ENCODE measurements around the gene RANBP6. TPM values are rescaled to one million over a fixed set of nuclear protein-coding genes. Genes with fewer than 3 reads are reported as not detected.
A peak's percentile ranks its signal among the peaks of the same experiment; 100 is the strongest.

The RANBP6 gene
- polyA plus RNA-seq, 1 donor from 2014 or later = 47.6 TPM

DNA sequence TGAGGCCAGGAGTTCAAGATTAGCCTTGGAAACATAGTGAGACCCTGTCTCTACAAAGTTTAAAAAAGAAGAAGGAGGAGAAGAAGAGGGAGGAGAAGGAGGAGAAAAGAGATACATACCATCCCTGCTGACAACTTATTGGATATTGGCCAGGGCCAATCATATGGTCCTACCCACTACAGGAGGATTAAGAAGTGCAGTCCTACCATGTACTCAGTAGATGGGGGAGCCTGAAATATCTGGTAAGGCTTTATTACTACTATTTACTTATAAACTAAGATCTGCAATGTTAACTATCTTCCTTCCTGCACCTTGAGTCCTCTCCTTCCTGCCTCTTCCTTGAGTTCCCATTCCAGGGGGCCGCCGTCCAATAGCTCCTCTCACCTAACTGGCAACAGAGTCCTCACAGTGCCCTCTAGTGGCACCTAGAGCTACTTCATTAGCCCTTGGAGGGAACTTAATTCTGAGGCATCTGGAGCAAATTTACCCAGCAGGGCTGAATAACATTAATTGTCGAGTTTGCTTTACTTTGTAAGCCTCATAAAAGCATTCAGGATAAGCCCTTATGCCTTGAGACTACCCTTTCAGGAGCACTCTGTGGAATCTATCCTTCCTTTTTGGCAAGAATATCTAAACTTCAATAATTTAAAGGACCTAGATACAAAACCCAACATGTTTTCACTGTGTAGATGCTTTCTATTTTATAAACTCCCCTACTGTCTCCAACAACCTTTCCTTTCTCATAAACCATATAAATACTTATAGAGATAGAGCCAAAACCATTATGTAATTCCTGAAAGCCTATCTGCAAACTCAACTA, 39.1 kb upstream of the RANBP6 start:
- no peaks in the 10 kb centered on the region for H3K27me3 ChIP-seq (ENCODE audit: insufficient read depth, low read depth, low read length)
- H2AFZ ChIP-seq (ENCODE audit: low read depth, low read length) = no peak overlapping the region
- peak; percentile 69 for TF ChIP-seq SMC3 (conservative IDR thresholded peaks at IDR 0.05; ENCODE audit: poor library complexity)
- TF ChIP-seq, protein P1, sequence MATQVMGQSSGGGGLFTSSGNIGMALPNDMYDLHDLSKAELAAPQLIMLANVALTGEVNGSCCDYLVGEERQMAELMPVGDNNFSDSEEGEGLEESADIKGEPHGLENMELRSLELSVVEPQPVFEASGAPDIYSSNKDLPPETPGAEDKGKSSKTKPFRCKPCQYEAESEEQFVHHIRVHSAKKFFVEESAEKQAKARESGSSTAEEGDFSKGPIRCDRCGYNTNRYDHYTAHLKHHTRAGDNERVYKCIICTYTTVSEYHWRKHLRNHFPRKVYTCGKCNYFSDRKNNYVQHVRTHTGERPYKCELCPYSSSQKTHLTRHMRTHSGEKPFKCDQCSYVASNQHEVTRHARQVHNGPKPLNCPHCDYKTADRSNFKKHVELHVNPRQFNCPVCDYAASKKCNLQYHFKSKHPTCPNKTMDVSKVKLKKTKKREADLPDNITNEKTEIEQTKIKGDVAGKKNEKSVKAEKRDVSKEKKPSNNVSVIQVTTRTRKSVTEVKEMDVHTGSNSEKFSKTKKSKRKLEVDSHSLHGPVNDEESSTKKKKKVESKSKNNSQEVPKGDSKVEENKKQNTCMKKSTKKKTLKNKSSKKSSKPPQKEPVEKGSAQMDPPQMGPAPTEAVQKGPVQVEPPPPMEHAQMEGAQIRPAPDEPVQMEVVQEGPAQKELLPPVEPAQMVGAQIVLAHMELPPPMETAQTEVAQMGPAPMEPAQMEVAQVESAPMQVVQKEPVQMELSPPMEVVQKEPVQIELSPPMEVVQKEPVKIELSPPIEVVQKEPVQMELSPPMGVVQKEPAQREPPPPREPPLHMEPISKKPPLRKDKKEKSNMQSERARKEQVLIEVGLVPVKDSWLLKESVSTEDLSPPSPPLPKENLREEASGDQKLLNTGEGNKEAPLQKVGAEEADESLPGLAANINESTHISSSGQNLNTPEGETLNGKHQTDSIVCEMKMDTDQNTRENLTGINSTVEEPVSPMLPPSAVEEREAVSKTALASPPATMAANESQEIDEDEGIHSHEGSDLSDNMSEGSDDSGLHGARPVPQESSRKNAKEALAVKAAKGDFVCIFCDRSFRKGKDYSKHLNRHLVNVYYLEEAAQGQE (IDR thresholded peaks at IDR 0.05; ENCODE audit: borderline replicate concordance) = no peak
- no peak for TF ChIP-seq MXI1 (conservative IDR thresholded peaks at IDR 0.05; ENCODE audit: poor library complexity, severe bottlenecking)
- peak; percentile 67 for TF ChIP-seq RAD21 (conservative IDR thresholded peaks at IDR 0.05)
- no peak for TF ChIP-seq EP300 (conservative IDR thresholded peaks at IDR 0.05; ENCODE audit: poor library complexity, severe bottlenecking)
- TF ChIP-seq POLR2AphosphoS5 (IDR thresholded peaks at IDR 0.05) = no peak
- no peak for TF ChIP-seq EZH2 (IDR thresholded peaks at IDR 0.05; ENCODE audit: borderline replicate concordance, insufficient read depth, low read length, poor library complexity, severe bottlenecking)
- TF ChIP-seq, protein P2, sequence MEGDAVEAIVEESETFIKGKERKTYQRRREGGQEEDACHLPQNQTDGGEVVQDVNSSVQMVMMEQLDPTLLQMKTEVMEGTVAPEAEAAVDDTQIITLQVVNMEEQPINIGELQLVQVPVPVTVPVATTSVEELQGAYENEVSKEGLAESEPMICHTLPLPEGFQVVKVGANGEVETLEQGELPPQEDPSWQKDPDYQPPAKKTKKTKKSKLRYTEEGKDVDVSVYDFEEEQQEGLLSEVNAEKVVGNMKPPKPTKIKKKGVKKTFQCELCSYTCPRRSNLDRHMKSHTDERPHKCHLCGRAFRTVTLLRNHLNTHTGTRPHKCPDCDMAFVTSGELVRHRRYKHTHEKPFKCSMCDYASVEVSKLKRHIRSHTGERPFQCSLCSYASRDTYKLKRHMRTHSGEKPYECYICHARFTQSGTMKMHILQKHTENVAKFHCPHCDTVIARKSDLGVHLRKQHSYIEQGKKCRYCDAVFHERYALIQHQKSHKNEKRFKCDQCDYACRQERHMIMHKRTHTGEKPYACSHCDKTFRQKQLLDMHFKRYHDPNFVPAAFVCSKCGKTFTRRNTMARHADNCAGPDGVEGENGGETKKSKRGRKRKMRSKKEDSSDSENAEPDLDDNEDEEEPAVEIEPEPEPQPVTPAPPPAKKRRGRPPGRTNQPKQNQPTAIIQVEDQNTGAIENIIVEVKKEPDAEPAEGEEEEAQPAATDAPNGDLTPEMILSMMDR (IDR thresholded peaks at IDR 0.05; ENCODE audit: poor library complexity, severe bottlenecking) = peak; percentile 70
- H3F3A ChIP-seq (ENCODE audit: insufficient read depth, low read length, poor library complexity, severe bottlenecking) = no peaks in the 10 kb centered on the region
- H3K9me3 ChIP-seq (ENCODE audit: low read length) = no peaks in the 10 kb centered on the region
- H3K4me3 ChIP-seq (ENCODE audit: low read length) = no peak overlapping the region
- H3K9ac ChIP-seq (ENCODE audit: low read length) = no peak overlapping the region
- H3K9me2 ChIP-seq (ENCODE audit: insufficient read depth, low read length) = no peaks in the 10 kb centered on the region
- H3K79me2 ChIP-seq (replicated peaks; ENCODE audit: insufficient read depth, low read length) = no peaks in the 10 kb centered on the region
- H4K20me1 ChIP-seq (ENCODE audit: insufficient read depth) = no peaks in the 10 kb centered on the region
- no peaks in the 10 kb centered on the region for H3K36me3 ChIP-seq (ENCODE audit: insufficient read depth, low read length)
- H3K27ac ChIP-seq (ENCODE audit: low read length) = no peak overlapping the region
- H3K4me2 ChIP-seq (ENCODE audit: low read length) = no peak overlapping the region

DNA sequence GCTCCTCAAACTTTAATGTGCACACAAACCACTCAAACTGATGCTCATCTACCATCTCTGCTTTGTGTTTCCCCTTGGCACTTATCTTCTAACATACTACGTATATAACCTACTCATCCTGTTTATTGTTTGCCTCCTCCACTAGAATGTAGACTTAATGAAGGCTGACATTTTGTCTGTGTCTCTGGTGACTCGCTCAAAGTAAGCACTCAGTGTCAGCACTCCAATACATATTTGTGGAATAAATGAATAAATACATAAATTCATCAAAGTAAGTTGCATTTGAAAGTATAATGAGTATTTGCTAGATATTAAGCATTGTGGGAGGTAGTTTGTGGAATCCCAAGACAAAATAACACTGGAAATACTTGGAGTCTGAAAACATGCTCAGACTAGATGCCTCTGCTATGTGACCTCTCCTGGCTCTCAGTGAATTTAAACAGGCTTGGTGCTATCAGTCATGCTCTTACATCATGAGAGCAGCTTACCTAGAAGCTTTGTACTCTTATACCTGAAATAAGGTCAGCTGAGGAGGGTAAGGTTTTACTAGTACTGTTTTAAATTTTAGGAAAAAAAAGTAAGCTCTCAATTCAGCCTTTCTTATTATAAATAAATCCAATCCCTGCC, 37.0 kb upstream of the RANBP6 start:
- no peak overlapping the region for H2AFZ ChIP-seq (ENCODE audit: low read depth, low read length)
- no peak overlapping the region for H3K9ac ChIP-seq (ENCODE audit: low read length)
- peak overlapping the region; percentile 30 for H3K4me3 ChIP-seq (ENCODE audit: low read length)
- peak overlapping the region; percentile 51 for H3K27ac ChIP-seq (ENCODE audit: low read length)
- no peaks in the 10 kb centered on the region for H3F3A ChIP-seq (ENCODE audit: insufficient read depth, low read length, poor library complexity, severe bottlenecking)
- no peaks in the 10 kb centered on the region for H3K79me2 ChIP-seq (replicated peaks; ENCODE audit: insufficient read depth, low read length)
- no peaks in the 10 kb centered on the region for H3K9me2 ChIP-seq (ENCODE audit: insufficient read depth, low read length)
- no peaks in the 10 kb centered on the region for H4K20me1 ChIP-seq (ENCODE audit: insufficient read depth)
- no peaks in the 10 kb centered on the region for H3K9me3 ChIP-seq (ENCODE audit: low read length)
- H3K4me2 ChIP-seq (ENCODE audit: low read length) = no peak overlapping the region
- no peaks in the 10 kb centered on the region for H3K36me3 ChIP-seq (ENCODE audit: insufficient read depth, low read length)
- H3K27me3 ChIP-seq (ENCODE audit: insufficient read depth, low read depth, low read length) = no peaks in the 10 kb centered on the region
- TF ChIP-seq POLR2AphosphoS5 (IDR thresholded peaks at IDR 0.05) (no peak), EP300 (conservative IDR thresholded peaks at IDR 0.05; ENCODE audit: poor library complexity, severe bottlenecking) (peak; percentile 33)

Measured in neural cell (in vitro differentiated cells).